GM12878 (cell line): ENCODE measurements around the gene AKNA. TPM values are rescaled to one million over a fixed set of nuclear protein-coding genes. Genes with fewer than 3 reads are reported as not detected.

Source experiments
- ATAC-seq: fragments of 200-7000 bp; cut with Tn5 transposase; 3 replicates; pipeline ENCODE4 v1.9.1; 2020; ENCODE audit warnings: mild to moderate bottlenecking, moderate library complexity
- BruUV-seq: library from RNA; stranded (reverse); fragments of 400-500 nt; replicated peaks from 2 replicates; lab custom pipeline; 2021; lab: Mats Ljungman, UMichigan
- CTCF ChIA-PET: fragments of 300-600 bp; sonication (Branson Sonifier 250); formaldehyde crosslinking; extraction: SDS; loops from one replicate; lab custom pipeline; 2021; ENCODE audit warnings: inconsistent platforms; lab: Yijun Ruan, JAX
- POLR2A ChIA-PET: fragments of 350-600 bp; formaldehyde crosslinking; extraction: SDS; loops from one replicate; lab custom pipeline; 2021; ENCODE audit warnings: inconsistent platforms; lab: Charles Lee
- RAD21 ChIA-PET: fragments of 300-600 bp; sonication (Branson Sonifier 250); formaldehyde crosslinking; loops from one replicate; lab custom pipeline; 2023; ENCODE audit warnings: antibody characterized with exemption; ENCODE audit not compliant: unreplicated experiment; lab: Charles Lee
- SMC1A ChIA-PET: fragments of 300-600 bp; sonication (Branson Sonifier 250); formaldehyde crosslinking; loops from one replicate; lab custom pipeline; 2023; ENCODE audit not compliant: unreplicated experiment, uncharacterized antibody; lab: Charles Lee
- DNase-seq: peaks from one replicate; pipeline ENCODE4 v3.0.0-alpha.2; 2011; ENCODE audit warnings: low read depth, low spot score
- FAIRE-seq: peaks from 3 replicates; lab custom pipeline; 2011; peaks lifted over from hg19 to GRCh38; lab: Jason Lieb, UNC
- H2AFZ ChIP-seq: 2 replicates; pipeline ENCODE4 v1.6.0; 2011; ENCODE audit warnings: low read depth, low read length, control low read depth; ENCODE audit not compliant: control insufficient read depth
- H3K27ac ChIP-seq: 2 replicates; pipeline ENCODE4 v1.5.1; 2011; ENCODE audit warnings: control low read depth; ENCODE audit not compliant: control insufficient read depth, insufficient read depth
- H3K27me3 ChIP-seq, 2 experiments: replicated peaks in 1 of 2; 2 replicates each; pipeline versions ENCODE4 v1.6.0 to v1.6.1; 2011; ENCODE audit warnings: low read length in 1 of 2; ENCODE audit not compliant: control insufficient read depth in 2 of 2, insufficient read depth in 2 of 2
- H3K36me3 ChIP-seq, 2 experiments: 2 replicates each; pipeline ENCODE4 v1.5.1; 2011; ENCODE audit warnings: low read length in 1 of 2; ENCODE audit not compliant: control insufficient read depth in 2 of 2, insufficient read depth in 2 of 2
- H3K4me1 ChIP-seq: 2 replicates; pipeline ENCODE4 v1.6.1; 2011; ENCODE audit warnings: mild to moderate bottlenecking, low read length, moderate library complexity, mixed read lengths; ENCODE audit not compliant: control insufficient read depth, insufficient read depth
- H3K4me2 ChIP-seq: 2 replicates; pipeline ENCODE4 v1.6.0; 2011; ENCODE audit warnings: control low read depth; ENCODE audit not compliant: control insufficient read depth, insufficient read depth
- H3K4me3 ChIP-seq: fragments of 200-600 bp; sonication (generic); 2 replicates; pipeline ENCODE4 v1.5.1; 2016
- H3K79me2 ChIP-seq: 2 replicates; pipeline ENCODE4 v1.6.0; 2011; ENCODE audit warnings: low read length; ENCODE audit not compliant: control insufficient read depth, insufficient read depth
- H3K9ac ChIP-seq: 2 replicates; pipeline ENCODE4 v1.8.0; 2011; ENCODE audit warnings: low read length, control low read depth, mixed read lengths; ENCODE audit not compliant: control insufficient read depth, insufficient read depth
- H3K9me3 ChIP-seq: replicated peaks from 3 replicates; pipeline ENCODE4 v1.5.1; 2011; ENCODE audit warnings: mild to moderate bottlenecking, low read length; ENCODE audit not compliant: control insufficient read depth, insufficient read depth
- H4K20me1 ChIP-seq: 2 replicates; pipeline ENCODE4 v1.6.0; 2011; ENCODE audit not compliant: control insufficient read depth, insufficient read depth
- POU2F2 ChIP-seq: IDR thresholded peaks from 3 replicates; pipeline ENCODE4 v1.6.1; 2011; ENCODE audit warnings: low read depth, mild to moderate bottlenecking, low read length, borderline replicate concordance
- RBBP5 ChIP-seq: fragments of 200-600 bp; sonication (generic); conservative IDR thresholded peaks from 2 replicates; pipeline ENCODE4 v1.6.1; 2016
- SREBF2 ChIP-seq: IDR thresholded peaks from 2 replicates; pipeline ENCODE4 v1.6.1; 2012; ENCODE audit warnings: mild to moderate bottlenecking, low read length
- TAF1 ChIP-seq: IDR thresholded peaks from 2 replicates; pipeline ENCODE4 v1.6.1; 2011; ENCODE audit warnings: mild to moderate bottlenecking, low read depth, low read length, borderline replicate concordance
- WGBS: methylation state at CpG from one replicate; pipeline ENCODE4 v1.1.6; 2016; ENCODE audit warnings: low lambda C conversion rate; ENCODE audit not compliant: insufficient replicate concordance, insufficient coverage; ENCODE audit errors: missing lambda C conversion rate; 5-methylcytosine and 5-hydroxymethylcytosine counted together
- in situ Hi-C: fragments of 300-500 bp; cut with MboI; formaldehyde crosslinking; loops from 9 replicates; pipeline ENCODE4 v1.14.3; 2018; ENCODE audit warnings: mixed read lengths
- intact Hi-C: fragments of 100-400 bp; cut with micrococcal nuclease; formaldehyde crosslinking; loops from one replicate; pipeline ENCODE4 v1.14.2; 2022; ENCODE audit not compliant: unreplicated experiment
- polyA plus RNA-seq, 11 experiments: library from polyadenylated mRNA; depleted of rRNA in 4 of 11; unstranded in 6 of 11; stranded (reverse) in 5 of 11; fragments of >200 nt; fragmentation: Nextera tagmentation in 4 of 11; fragmentation: Illumina TruSeq in 1 of 11; extraction: Ambion mirVana in 4 of 11; extraction: Trizol in 1 of 11; gene quantifications; 1 replicate in 1 of 11; 2 replicates in 10 of 11; pipeline versions ENCODE4 v1.2.1 to v1.2.3, GENCODE V29; 2011 to 2016; ENCODE audit warnings: inconsistent platforms in 2 of 11, missing spikeins in 2 of 11, low read depth in 1 of 11
- total RNA-seq, 4 experiments: library from RNA; depleted of rRNA in 3 of 4; stranded (reverse); fragments of >200 nt in 3 of 4; fragmentation: Illumina TruSeq in 1 of 4; extraction: Trizol in 1 of 4; gene quantifications; 2 replicates each; pipeline versions ENCODE4 v1.2.1 to v1.2.3, GENCODE V29; 2013 to 2021
- TF ChIP-seq, protein P1 (sequence below): fragments of 450-650 bp; formaldehyde crosslinking; IDR thresholded peaks from 2 replicates; pipeline ENCODE4 v1.4.0; 2020; ENCODE audit warnings: mild to moderate bottlenecking, moderate library complexity
- TF ChIP-seq, protein P2 (sequence below), 3 experiments: IDR thresholded peaks in 2 of 3; conservative IDR thresholded peaks in 1 of 3; 2 replicates each; pipeline ENCODE4 v1.5.1; 2011; ENCODE audit warnings: low read depth in 3 of 3, low read length in 3 of 3, mild to moderate bottlenecking in 3 of 3, control low read depth in 2 of 3, moderate library complexity in 2 of 3, inconsistent platforms in 1 of 3, mixed read lengths in 1 of 3; ENCODE audit not compliant: control insufficient read depth in 2 of 3, insufficient read depth in 1 of 3; ENCODE audit errors: extremely low read depth in 1 of 3
- TF ChIP-seq, protein P3 (sequence below): fragments of 450-650 bp; IDR thresholded peaks from 2 replicates; pipeline ENCODE4 v1.6.1; 2018; ENCODE audit warnings: mild to moderate bottlenecking, low read depth, moderate library complexity; ENCODE audit not compliant: partially characterized antibody

The AKNA gene
- total and polyA plus RNA-seq, 10 of the 15 experiments (the other 5 are each of a cell fraction or from before 2014, with no cell fraction given): 1.6 to 132 (median 35.3) TPM

DNA sequence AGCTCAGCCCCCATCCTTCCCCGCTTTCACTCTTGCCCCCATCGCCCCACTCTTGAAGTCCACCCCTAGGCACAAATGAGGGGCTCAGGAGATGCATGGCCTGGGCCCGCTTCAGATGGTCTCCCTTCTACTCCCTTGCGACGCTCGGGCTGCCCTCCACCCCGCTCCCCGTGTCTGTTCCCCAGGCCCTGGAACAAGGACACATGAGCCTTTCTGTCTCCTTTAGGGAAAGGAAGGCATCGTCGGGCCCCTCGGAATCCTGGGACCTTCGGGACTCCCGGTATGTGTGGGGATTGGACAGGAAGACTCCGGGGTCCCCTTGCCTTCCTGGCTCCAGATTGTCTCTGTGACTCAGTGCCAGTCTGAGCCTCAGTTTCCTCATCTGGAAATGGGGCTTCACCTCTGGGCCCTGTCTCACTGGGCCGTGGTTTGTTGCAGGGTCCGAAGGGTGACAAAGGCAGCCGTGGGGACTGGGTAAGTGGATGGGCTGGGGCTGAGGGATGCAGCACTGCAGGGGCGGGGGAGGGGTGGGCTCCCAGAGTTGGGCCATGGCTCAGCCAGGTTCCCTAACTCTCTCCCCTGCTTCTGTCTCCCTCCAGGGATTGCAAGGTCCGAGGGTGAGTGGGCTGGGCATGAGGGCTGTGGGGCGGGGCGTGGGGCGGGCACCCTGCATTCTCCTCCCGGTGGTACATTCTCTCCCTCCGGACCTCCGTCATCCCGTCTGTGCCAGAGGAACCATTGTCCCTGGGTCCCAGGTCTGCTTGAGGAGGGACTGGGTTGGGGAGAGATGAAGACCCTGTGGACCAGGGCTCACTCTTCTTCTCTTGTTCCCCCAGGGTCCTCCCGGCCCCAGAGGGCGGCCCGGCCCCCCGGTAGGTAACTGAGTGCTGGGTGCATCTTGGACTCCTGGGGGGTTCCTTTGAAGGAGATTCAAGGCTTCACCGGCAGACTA lies 86.7 kb downstream of the AKNA start:
- no peaks in the 10 kb centered on the region for H3K4me1 ChIP-seq
- CTCF ChIA-PET: no interaction called here
- H3K27ac ChIP-seq: no peak overlapping the region
- no peaks in the 10 kb centered on the region for H3K9me3 ChIP-seq
- intact Hi-C loops (no loop called here), in situ Hi-C loops (no loop called here)
- H2AFZ ChIP-seq: no peak overlapping the region
- RAD21 ChIA-PET: no interaction called here
- ATAC-seq (no peak), DNase-seq (no peak), FAIRE-seq (no peak)
- H4K20me1 ChIP-seq: 0 out of 2 replicates have a peak, but pooled peaks cover 3% of the 10 kb centered on the region
- no peak overlapping the region for H3K9ac ChIP-seq
- no peak overlapping the region for H3K4me2 ChIP-seq
- no peak overlapping the region for H3K4me3 ChIP-seq
- TF ChIP-seq TAF1 (no peak), SREBF2 (no peak), POU2F2 (no peak), RBBP5 (no peak)
- TF ChIP-seq, protein P1, sequence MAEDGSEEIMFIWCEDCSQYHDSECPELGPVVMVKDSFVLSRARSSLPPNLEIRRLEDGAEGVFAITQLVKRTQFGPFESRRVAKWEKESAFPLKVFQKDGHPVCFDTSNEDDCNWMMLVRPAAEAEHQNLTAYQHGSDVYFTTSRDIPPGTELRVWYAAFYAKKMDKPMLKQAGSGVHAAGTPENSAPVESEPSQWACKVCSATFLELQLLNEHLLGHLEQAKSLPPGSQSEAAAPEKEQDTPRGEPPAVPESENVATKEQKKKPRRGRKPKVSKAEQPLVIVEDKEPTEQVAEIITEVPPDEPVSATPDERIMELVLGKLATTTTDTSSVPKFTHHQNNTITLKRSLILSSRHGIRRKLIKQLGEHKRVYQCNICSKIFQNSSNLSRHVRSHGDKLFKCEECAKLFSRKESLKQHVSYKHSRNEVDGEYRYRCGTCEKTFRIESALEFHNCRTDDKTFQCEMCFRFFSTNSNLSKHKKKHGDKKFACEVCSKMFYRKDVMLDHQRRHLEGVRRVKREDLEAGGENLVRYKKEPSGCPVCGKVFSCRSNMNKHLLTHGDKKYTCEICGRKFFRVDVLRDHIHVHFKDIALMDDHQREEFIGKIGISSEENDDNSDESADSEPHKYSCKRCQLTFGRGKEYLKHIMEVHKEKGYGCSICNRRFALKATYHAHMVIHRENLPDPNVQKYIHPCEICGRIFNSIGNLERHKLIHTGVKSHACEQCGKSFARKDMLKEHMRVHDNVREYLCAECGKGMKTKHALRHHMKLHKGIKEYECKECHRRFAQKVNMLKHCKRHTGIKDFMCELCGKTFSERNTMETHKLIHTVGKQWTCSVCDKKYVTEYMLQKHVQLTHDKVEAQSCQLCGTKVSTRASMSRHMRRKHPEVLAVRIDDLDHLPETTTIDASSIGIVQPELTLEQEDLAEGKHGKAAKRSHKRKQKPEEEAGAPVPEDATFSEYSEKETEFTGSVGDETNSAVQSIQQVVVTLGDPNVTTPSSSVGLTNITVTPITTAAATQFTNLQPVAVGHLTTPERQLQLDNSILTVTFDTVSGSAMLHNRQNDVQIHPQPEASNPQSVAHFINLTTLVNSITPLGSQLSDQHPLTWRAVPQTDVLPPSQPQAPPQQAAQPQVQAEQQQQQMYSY (CRISPR knock-in tag): no peak
- TF ChIP-seq, protein P2, sequence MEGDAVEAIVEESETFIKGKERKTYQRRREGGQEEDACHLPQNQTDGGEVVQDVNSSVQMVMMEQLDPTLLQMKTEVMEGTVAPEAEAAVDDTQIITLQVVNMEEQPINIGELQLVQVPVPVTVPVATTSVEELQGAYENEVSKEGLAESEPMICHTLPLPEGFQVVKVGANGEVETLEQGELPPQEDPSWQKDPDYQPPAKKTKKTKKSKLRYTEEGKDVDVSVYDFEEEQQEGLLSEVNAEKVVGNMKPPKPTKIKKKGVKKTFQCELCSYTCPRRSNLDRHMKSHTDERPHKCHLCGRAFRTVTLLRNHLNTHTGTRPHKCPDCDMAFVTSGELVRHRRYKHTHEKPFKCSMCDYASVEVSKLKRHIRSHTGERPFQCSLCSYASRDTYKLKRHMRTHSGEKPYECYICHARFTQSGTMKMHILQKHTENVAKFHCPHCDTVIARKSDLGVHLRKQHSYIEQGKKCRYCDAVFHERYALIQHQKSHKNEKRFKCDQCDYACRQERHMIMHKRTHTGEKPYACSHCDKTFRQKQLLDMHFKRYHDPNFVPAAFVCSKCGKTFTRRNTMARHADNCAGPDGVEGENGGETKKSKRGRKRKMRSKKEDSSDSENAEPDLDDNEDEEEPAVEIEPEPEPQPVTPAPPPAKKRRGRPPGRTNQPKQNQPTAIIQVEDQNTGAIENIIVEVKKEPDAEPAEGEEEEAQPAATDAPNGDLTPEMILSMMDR (IDR thresholded peaks at IDR 0.05 in 2 of 3, conservative IDR thresholded peaks at IDR 0.05 in 1 of 3; ENCODE audit: control insufficient read depth in 2 of 3, extremely low read depth in 1 of 3, insufficient read depth in 1 of 3, low read depth in 3 of 3, low read length in 3 of 3): no peak
- TF ChIP-seq, protein P3, sequence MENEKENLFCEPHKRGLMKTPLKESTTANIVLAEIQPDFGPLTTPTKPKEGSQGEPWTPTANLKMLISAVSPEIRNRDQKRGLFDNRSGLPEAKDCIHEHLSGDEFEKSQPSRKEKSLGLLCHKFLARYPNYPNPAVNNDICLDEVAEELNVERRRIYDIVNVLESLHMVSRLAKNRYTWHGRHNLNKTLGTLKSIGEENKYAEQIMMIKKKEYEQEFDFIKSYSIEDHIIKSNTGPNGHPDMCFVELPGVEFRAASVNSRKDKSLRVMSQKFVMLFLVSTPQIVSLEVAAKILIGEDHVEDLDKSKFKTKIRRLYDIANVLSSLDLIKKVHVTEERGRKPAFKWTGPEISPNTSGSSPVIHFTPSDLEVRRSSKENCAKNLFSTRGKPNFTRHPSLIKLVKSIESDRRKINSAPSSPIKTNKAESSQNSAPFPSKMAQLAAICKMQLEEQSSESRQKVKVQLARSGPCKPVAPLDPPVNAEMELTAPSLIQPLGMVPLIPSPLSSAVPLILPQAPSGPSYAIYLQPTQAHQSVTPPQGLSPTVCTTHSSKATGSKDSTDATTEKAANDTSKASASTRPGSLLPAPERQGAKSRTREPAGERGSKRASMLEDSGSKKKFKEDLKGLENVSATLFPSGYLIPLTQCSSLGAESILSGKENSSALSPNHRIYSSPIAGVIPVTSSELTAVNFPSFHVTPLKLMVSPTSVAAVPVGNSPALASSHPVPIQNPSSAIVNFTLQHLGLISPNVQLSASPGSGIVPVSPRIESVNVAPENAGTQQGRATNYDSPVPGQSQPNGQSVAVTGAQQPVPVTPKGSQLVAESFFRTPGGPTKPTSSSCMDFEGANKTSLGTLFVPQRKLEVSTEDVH: no peak
- SMC1A ChIA-PET: no interaction called here
- H3K36me3 ChIP-seq: no peaks in the 10 kb centered on the region
- no peaks in the 10 kb centered on the region for H3K79me2 ChIP-seq
- POLR2A ChIA-PET: no interaction called here
- 46% methylated on average over 25 of the region's 31 CpGs for WGBS
- peaks cover 0 to 8% of the 10 kb centered on the region in 2 experiments; a peak in 2 of 4 replicates for H3K27me3 ChIP-seq
- BruUV-seq: no TSS peak
